ENCODE measurements around the gene CRACR2A.
A peak's percentile ranks its signal among the peaks of the same experiment; 100 is the strongest.

CRACR2A gene

DNA sequence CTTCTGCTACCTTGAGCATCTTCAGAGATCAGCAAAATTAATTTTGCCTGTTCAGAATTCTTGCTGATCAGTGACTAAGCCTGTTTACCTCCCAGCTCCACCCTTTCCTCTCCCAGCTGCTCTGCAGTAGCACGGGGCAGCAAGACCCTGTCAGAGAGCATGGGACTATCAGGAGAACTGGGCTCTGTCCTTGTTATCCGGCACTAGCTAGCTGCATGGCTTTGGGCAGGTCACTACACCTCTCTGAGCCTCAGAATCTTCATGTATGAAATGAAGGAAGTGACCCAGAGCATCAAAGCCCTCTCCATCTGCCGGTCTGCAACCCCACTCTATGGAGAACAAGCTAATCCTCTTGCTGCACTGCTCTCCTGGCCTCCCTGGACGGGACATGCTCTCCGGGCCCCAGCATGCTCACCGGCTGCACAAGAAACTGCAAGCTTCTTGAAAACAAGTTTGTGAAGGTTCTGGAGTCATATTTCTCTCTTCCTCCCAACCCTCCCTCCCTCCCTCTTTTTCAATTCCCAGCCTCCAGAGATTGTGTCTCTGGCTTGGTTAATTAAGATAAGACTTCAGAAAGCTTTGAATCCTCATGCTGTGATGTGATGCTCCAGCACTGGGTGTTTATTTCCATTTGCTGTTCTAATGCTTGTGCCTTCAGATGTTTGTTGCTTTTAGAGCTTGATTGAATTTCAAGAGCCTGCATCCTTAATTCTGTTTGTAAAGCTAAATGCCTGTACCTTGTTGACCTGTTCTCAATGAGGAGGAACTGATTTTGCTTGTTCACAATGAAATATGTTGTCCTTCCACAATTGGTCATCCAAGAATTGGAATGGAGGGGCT, 101.1 kb downstream of the CRACR2A start:
- TF ChIP-seq, protein P1, sequence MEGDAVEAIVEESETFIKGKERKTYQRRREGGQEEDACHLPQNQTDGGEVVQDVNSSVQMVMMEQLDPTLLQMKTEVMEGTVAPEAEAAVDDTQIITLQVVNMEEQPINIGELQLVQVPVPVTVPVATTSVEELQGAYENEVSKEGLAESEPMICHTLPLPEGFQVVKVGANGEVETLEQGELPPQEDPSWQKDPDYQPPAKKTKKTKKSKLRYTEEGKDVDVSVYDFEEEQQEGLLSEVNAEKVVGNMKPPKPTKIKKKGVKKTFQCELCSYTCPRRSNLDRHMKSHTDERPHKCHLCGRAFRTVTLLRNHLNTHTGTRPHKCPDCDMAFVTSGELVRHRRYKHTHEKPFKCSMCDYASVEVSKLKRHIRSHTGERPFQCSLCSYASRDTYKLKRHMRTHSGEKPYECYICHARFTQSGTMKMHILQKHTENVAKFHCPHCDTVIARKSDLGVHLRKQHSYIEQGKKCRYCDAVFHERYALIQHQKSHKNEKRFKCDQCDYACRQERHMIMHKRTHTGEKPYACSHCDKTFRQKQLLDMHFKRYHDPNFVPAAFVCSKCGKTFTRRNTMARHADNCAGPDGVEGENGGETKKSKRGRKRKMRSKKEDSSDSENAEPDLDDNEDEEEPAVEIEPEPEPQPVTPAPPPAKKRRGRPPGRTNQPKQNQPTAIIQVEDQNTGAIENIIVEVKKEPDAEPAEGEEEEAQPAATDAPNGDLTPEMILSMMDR (IDR thresholded peaks at IDR 0.05): no peak

DNA sequence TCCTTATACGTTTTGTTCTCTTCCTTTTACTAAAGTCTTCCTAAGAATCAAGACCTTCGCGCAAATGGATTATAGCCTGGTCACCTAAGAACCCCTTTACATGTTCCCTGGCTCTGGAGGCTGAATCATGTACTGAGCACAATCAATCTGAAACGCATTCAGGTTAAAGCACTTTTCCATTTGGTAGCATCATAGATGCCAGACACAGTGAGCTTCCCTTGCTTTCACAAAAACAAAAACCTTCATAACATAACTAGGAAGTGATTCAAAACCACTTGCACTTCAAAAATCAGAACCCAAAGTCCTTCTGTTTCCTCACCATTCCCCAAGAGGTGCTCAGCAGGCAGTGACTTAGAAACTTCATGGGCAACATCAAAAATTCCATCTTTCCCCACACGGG, 105.4 kb downstream of the CRACR2A start:
- TF ChIP-seq, protein P1 (IDR thresholded peaks at IDR 0.05): no peak

DNA sequence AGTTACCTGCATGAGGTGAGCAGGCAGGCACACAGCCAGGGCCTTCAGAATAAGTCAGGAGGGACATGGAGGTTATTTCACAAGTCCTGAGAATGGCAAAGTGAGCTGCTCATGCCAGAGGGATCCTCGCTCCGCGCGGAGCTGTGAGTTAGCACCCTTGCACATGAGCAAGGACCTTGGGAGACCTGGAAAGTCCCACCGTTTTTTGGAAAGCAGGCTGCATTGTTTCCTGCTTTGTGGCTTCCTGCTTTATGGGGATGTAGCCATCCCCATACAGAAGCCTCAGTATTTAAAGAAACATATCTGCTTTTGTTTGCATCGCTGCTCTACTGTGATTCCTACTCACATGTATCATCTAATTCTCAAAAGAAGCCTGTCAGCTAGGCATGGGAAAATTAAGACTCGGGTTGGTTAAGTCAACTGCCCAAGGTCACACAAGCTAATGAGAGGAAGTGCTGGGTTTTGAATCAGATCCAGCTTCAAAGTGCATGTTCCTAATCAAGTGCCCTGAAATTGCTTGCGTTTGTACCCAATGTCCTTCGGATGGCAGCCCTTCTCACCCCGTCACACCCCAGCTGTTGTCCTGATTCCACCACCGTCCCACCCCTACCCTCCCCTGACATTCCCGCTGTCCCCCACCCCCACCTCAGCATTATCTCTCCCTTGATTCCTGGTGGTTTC, 106.2 kb downstream of the CRACR2A start:
- TF ChIP-seq, protein P1 (IDR thresholded peaks at IDR 0.05): no peak

DNA sequence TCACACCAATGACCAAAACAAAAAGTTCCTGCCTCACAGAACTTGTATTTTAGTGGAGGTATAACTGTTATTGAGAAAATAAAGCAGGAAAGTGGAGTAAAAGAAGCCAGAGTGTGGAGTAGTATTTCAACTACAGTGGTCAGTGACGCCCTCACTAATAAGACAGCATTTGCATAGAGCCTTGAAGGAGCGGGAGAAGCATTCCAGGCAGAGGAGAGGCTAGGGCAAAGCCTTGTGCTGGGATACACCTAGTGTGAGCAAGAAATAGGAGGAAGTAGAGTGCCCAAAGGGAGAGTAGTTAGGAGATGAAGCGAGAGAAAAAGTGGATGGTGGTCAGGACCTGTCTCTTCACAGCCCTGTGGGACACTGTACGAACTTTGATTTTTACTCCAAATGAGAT, 107.8 kb downstream of the CRACR2A start:
- TF ChIP-seq, protein P1 (IDR thresholded peaks at IDR 0.05): no peak

DNA sequence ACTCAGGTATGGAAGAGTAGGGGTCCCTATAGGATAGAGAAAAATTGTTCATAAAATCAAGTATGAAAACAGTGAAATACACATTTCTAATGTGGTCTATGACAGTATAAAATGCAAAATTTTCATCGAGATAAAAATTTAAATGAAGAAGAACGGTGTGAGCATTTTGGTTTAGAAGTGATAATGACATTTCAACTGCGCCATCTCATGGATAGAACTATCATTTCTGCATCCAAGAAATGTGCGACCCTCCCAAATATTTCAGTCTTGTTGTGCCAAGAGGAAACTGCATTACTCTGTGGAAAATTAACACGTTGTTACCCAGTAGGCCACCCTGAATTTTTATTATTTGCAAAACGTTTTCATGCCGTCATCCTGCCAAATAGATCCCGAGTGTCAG, 108.8 kb downstream of the CRACR2A start:
- TF ChIP-seq, protein P1 (IDR thresholded peaks at IDR 0.05): peak; percentile 43; the same call in 1 of the 2 replicates

DNA sequence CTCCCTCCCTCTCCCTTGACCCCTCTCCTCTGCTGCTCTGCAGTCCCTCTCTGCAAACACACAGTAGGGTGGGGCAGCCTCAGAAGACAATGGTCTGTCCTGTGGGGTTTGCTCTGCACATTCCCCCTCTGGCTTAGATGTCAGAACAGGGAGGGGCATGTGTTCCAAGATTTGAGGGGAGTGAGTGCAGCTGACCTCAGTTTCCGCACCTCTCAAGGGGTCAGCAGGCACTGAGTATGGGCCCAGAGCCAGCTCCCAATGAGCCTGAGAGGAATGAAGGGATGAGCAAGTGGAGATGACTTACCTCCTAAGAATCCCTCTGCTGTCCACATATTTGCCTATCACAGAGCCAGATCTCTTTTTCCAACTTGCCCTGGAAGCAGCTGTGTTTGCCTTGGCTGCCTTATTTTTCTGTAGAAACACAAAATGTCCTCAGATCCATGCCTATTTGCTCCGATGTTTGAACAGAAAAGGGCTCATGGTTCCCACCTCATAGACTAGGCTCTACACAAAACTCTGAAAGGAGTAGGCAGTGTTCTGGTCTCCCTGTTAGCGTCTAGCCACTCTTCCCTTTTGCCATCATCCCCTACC, 111.4 kb downstream of the CRACR2A start:
- TF ChIP-seq, protein P1 (IDR thresholded peaks at IDR 0.05): no peak

DNA sequence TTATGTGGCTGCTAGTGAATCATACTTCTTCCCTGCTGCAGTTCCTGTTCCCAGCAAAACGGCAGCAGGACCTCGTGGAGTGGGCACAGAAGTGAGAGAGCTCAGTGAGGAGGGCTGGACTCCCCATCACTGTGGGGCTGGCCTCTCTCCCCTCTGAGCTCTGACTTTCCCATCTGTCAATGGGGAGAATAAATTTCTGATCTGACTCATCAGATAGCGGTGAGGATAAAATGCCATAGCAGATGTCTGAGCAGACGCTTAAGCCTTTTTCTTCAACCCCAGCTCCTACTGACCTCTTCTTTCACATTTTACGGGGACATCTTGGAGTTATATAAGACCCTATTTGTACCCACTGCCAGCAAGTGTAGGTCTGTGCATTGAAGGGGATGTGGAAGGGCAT, 116.6 kb downstream of the CRACR2A start:
- TF ChIP-seq, protein P1 (IDR thresholded peaks at IDR 0.05): no peak
